GM21447 (cell line): ENCODE measurements around the gene RSPO1.
"Not testable (repeated sequence)": the region's sequence is repeated elsewhere in the genome, so short reads cannot be mapped to it uniquely, and the experiment has no call there.

ENCODE experiments used
- ATAC-seq: cut with Tn5 transposase; IDR thresholded peaks from one replicate; pipeline ENCODE4 v1.9.1; 2021; ENCODE audit not compliant: unreplicated experiment

Gene RSPO1, protein sequence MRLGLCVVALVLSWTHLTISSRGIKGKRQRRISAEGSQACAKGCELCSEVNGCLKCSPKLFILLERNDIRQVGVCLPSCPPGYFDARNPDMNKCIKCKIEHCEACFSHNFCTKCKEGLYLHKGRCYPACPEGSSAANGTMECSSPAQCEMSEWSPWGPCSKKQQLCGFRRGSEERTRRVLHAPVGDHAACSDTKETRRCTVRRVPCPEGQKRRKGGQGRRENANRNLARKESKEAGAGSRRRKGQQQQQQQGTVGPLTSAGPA

DNA sequence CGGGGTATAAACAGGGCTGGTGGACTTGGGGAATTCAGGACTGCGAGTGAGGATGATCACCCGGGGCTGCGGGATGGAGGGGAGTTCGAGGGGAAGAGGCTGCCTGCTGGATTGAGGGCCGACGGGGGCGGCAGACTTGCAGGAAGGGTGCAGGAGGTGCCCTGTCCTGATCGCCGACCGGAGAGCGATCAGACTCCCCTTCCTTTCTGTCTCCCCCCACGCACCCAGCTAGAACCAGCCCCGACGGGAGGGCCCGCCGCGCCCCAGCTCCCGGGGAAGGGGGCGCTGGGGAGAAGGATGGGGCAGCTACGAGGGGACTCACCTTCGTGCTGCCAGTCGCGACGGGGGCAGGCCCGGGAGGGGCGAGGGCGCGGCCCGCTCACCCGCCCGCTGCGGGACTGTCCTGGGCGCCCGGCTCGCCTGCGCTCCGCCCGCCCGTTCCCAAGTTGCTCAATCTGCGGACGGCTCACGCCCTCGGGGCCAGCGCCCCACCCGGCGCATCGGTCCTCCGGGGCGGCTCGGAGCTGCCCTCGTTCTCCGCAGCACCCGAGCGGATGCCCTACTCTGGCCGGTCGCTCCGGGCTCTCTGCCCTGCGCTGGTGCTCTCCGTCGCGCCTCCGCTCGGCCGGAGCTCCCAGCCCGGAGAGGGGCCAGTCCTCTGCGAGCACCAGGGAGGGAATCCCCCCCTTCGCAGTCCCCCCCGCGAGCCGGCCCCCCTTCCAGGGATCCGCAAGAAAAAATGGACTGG, at the start of gene RSPO1:
RSPO1 (minus strand) TSS at position 649 of the 748 bp plus-strand sequence. CDS start 5,231 bp downstream, outside the sequence.
- ATAC-seq = no peak

DNA sequence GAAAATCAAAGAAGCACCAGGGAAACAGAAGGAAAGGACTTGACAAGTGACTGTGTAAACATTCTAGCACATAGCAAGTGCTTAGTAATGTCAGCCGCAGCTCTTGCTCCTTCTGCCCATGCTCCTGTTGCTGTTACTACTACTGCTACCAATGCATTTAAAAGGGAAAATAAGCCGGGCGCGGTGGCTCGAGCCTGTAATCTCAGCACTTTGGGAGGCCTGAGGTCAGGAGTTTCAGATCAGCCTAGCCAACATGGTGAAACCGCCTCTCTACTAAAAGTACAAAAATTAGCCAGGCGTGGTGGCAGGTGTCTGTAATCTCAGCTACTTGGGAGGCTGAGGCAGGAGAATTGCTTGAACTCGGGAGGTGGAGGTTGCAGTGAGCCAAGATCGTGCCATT, 49.5 kb upstream of the RSPO1 start:
- ATAC-seq = not testable (repeated sequence)

DNA sequence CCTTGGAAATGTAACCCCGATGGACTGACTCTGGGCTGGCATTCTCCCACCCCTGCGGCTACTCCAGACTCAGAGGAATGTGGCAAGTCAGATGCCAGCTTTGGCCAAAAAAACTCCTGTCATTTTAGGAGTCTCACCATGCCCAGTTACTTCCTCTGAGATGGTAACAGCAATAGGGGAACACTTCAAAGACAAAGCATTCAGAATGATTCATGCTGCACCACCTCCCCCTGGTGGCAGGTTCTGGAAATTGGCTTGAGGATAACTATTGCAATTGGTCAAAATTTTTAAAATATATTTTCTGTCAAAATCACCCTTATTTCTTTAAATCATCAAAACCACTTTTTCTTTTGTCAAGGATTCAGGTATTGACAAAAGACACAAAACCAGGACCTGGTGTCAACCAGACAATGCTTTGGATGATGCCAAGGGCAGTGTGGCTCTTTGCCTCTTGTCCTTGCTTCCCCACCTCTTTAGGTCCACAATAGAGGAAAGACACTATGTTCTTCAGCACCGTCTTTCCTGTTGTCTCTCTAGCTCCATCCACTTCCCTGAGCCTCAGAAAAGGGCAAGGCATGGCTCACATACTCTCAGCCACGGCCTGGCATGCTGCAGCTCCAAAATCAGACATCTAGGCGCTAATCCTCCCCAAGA, 47.8 kb upstream of the RSPO1 start:
- ATAC-seq = no peak

DNA sequence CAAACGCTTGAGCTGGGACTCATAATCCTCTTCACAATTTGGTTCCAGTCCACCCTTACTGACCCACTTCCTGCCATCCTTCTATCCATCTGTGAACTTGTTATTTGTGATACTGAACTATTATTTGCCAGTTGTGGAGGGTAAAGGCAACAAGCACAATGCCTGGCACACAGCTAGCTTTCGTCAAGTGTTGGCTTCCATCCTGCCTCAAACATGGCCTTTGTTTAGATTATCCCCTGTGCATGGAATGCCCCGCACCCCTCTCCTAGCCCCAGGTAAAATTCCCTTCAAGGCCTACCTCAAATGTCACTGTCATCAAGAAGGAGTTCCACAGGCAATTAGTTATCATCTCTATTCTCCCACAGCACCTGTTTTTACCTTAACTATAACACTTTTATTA, 46.2 kb upstream of the RSPO1 start:
- ATAC-seq = no peak

DNA sequence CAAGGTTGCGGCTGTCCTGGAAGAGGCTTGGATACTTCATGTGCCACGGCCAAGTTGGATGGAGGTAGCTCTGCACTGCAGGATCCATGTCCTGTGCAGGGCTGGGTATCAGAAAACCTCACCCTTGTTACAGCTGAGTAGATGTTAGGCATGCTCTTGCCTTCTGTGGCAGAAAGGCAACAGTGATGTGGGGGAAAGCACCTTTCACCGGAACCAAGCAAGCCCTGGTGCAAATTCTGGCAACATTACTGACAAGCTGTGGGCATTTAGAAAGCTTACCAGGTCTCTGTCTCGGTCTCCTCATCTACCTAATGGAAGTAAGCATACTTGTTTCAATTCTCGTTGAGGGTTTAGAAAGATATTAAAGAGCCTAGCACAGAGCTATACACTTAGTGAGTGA, 43.1 kb upstream of the RSPO1 start:
- no peak for ATAC-seq

DNA sequence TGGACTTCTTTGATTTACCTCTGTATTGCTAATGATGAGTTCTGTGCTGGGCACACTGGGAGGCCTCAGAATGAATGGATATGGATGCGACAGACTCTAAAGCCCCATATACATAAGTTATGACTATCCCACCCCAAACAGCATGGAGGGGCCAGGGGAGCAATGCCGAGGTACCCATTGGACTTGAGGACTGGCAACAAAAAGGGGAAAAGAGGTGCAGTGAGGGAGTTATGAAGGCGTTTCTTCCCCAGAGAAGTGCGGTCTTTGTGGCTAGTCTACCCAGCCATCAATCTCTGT, 42.4 kb upstream of the RSPO1 start:
- ATAC-seq = no peak

DNA sequence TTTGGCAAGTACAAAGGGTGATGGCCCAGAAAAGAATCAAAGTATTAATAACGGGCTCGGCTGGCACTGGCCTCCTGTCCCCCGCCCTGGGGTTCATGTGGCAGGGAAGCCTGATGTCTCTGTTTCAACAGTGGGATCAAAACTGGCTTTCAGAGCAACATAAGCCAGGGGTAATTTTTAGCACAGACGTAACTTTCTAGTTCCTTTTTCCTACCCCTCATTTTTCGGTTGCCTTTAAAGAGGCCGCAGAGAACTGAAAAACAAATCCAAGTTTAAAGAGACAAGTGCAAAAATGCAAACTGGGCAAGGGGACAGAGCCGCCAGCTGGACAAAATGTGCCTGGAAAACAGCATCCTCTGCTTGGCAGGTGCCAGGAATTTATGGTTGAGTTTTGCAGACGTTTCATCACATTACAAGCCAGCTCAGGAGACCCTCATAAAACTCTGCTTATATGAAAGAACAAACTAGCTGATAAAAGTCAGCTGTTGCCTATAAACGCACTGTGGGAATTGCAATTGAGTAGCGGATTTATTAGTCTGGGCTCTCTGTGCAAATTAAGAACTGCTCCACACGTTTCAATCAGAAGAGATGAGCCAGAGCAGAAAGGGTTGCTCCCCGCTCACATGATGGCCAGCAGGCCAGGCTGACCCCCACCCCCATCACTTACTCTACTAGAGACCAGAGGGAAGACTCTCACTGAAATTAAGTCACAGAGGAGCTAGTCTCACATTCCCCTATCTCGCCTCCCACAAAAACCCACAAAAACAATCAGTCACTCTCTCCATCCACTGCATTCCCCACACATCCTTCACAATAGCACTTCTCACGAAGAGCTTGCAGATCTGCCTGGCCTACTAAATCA, 41.8 kb upstream of the RSPO1 start:
- no peak for ATAC-seq

DNA sequence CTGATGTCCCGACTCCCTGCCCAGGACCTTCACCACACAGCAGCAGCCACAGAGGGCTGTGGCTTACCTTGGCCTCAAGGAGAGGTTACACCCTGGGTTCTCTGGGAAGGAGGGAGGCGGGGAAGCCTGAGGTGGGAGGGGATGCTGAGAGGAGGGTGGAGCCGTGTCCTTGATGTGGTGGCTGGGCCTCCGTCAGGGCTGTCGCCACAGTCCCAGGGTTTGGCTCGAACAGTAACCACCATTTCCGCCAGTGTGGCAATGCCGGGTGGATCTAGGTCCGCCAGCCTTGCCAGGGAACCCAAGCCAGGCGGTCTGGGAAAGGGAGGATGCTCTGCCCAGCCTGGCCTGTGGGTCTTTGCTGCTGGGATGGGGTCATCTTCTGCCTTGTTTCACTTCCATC, 39.2 kb upstream of the RSPO1 start:
- ATAC-seq = no peak

DNA sequence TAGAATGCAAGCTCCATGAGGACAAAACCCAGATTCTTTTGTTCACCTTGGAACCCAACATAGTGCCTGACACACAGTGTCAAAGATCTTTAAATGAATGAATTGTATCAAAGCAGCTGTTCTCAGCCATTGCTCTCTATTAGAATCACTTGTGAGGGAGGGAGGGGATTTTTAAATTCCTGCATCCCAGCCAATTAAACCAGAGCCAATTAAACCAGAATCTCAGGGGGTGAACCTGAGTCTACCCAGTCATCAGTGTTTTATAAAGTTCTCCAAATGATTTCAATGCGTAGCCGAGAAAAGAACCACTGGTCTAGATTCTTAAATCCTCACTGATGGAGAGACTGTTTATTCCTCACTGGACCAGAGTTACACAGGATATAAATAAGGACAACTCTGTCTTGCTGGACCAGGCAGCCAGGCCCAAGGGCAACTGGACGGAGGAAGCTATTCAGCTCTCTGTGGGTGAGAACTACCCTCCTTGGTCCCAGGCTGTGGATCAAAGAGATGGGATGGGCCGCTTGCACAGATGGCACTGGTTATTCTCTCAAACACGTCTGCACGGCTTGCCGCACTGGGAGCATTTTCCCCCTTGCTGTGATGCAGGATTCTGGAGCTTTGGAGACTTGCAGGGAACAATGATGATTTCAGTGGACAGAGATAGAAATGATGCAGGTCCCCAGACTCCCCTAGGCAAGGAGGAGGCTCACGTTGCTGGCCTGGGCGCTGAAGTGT, 37.6 kb upstream of the RSPO1 start:
- ATAC-seq = no peak

DNA sequence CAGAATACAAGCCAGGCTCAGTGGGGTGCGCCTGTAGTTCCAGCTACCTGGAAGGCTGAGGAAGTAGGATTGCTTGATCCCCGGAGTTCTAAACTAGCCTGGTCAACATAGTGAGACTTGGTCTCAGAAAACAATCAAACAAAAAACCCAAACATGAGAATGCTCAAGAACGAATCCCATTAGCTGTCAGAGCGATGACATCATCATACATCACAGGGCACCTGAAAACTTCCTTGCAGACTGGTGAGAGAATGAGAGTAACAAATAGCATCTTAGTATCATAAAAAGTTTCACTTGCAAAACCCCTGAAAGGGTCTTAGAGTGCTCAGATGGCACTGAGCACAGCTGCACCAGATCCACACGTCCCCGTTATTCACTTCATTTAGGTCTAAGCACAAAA, 36.6 kb upstream of the RSPO1 start:
- ATAC-seq = no peak

DNA sequence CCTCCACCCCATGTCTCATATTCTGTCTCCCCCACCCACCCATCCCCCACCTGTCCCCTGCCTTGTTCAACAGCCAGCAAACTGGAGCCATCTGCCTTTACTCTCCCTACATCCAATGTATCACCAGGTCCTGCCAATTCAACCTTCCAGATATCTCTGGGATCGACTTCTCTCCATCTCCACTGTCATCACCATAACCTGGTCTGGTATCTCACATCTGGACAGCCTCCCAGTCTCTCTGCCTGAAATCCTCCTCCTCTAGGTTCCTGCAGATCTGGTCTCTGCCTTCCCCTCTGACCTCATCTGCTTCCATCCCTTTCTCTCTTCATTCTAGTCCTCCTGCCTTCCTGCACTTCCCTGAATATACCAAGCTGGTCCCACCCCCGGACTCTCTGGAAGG, 35.4 kb upstream of the RSPO1 start:
- ATAC-seq = no peak

DNA sequence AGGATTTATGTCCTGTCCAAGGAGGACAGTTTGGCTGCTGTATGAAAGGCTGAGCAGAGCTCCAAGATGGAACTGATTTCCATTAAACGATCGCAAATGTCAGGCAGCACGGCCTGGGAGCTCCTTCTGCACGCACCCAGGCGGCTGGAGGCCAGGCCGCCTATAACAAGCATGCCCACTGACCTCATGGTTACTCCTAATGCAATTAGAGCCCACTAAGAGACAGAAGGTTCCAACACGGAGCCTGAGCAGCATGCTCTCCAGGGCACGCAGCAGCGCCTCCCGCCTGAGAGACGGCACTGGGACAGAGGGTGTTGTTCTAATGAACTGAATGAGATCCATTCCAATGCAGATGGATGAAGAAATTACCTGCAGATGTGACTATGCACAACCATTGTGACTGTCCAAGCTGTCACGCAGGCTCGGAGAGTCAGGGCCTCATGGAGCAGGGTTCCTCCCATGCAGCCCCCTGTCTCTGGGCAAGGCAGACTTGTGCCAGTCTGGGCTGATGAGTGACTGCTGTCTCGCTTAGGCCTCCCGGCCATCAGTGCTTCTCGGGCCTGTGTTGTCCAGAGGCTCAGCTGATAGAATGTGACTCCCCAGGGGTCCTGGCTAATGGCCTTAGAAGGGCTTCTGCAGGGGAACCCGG, 32.5 kb upstream of the RSPO1 start:
- no peak for ATAC-seq

DNA sequence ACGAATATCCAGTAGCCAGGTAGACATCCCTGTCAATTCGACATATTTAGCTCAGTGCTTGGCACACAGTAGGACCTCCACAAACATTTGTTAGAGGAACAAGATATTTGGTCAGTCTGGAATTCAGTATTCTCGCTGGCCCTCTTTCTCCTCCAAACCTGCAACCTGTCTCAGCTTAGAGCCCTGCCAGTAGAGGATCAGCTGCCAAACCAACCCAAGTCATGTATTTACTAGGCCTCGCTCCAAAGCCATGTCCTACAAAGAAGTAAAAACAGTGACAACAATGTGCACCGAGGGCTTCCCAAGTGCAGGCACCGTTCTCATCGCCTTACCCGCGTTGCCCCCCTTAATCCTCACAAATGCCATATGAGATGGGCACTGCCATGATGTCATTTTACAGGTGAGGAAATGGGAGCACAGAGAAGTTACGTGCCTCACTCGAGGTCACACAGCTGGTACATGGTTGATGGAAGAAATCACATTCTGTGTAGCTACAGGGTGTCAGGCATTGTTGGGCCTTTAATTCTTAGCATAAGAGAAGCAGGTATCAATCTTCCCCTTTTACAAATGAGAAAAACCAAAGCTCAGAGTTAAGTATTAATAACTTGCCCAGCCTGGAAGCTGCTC, 31.7 kb upstream of the RSPO1 start:
- ATAC-seq = no peak

DNA sequence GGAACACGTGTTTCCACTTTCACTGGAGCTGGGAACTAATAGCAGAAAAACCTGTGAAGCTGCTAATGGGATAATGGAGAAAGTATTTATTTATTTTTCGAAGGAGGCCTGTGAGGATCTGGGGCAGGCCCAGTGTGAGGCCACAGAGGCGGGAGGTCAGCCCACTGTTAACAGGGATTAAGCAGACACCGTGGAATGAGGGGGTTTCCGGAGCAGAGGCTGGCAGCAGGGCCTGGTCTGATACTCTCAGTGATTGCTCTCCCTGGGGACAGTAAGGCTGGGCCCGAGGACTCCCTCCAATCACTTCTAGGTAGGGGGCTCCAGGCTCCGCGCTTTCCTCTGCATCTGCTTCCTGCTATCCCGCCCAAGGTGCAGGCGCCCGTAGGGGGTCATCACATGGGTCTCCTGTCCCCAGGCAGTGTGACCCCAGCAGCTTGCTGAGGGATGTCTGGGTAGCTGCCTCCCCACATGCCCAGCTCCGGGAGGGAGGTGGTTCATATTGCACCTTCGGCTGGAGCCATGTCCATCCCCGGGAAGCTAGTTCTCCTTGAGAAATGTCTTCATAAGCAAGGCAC, 28.8 kb upstream of the RSPO1 start:
- no peak for ATAC-seq

DNA sequence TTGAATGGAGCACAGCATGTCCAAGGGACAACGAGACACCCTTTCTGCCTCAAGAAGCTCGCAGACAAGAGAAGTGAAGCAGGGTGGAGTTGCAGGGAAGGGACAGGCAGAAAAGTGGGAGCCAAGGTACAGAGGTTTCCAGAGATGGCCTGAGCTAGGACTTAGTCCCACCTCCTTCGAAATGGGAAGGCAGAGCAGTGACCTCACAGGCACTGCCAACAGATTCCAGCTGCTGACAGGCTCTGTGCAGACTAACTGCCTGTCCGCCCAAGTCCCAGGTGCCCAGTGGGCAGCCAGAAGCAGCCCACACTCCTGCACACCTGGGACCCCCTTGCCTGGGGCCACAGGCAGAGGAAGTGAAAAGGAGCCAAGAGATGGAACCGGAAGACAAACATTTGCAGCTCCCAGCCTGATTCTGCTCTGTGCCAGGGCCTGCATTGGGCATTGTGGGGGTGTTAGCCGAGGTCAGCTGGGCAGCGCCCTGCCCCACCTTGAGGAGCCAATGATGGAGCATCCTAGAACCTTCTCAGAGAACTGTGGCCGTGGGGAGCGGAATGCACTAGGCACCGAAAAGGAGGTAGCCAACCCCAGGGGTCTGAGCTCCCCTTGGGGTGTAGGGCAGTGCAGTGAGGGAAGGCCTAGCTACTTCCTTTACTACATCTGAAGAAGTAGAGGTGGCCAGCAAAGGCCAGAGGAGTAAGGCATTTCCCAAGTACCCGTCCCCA, 27.5 kb upstream of the RSPO1 start:
- ATAC-seq = no peak

DNA sequence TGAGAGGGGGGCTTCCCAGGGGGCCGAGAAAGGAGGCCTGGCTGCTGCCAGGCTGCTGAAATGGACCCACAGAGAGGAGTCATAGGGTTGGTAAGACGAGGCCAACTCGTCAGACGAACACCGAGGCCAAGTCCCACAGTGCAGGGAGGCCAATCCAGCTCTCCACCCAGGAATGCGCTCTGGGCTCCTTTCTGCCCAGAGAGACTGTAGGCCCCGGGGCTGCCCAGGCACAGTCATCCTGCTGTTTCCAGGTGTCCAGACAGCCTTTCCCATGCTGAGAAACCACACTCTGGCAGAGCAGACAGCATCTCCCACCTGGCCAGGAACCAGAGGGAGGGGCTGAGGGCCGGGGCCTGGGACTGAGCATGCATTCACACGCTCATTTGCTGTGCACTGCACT, 26.7 kb upstream of the RSPO1 start:
- ATAC-seq = no peak

DNA sequence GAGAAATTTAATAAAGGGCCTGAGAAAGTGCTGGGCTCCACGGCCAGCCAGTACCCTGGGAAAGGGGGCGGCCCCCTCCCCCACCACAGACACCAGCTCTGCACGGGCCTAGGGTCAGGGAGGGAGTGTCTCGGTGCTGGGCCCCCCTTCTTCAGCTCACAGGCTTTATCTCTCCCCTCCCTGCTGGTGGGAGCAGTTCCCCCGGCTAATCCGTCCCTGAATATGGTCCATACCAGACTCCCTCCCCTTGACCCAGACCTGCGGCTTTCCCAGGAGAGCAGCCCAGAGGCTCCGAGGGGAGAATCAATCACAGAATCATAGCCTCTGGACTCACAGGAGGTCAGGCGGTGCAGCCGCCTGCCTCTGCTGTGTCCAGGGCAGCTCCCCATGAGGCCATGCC, 26.0 kb upstream of the RSPO1 start:
- no peak for ATAC-seq

DNA sequence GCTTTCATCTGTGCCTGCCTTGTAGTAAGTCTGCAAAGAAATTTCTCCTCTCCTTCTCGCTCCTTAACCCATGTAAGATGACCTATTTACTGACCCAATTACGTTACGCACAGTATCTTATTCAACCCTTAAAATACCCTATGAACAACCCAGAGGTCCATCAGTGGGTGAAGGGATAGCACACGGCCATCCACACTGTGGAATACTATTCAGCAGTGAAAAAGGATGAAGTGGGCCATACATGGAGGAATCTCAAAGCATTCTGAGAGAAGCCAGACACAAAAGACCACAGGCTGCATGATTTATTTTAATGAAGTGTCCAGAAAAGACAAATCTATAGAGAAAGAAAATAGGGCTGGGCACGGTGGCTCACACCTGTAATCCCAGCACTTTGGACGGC, 23.8 kb upstream of the RSPO1 start:
- ATAC-seq = no peak
